Colonic mucosa (tissue), 4 donors: ENCODE results near the gene CTDSP1. TPM values are rescaled to one million over a fixed set of nuclear protein-coding genes. Genes with fewer than 3 reads are reported as not detected.
A peak's percentile ranks its signal among the peaks of the same experiment; 100 is the strongest.

Source experiments
- DNase-seq: peaks from one replicate; pipeline ENCODE4 v3.0.0-alpha.2; 2020
- H3K27ac ChIP-seq: fragments of 200-600 bp; one replicate; pipeline ENCODE4 v1.8.0; 2021
- H3K27me3 ChIP-seq: fragments of 200-600 bp; one replicate; pipeline ENCODE4 v1.8.0; 2021
- H3K36me3 ChIP-seq: fragments of 200-600 bp; one replicate; pipeline ENCODE4 v1.8.0; 2021
- H3K4me1 ChIP-seq: fragments of 200-600 bp; one replicate; pipeline ENCODE4 v1.8.0; 2021; ENCODE audit warnings: mild to moderate bottlenecking
- H3K4me3 ChIP-seq: fragments of 200-600 bp; one replicate; pipeline ENCODE4 v1.8.0; 2021
- H3K9ac ChIP-seq, 2 donors: one replicate each; pipeline ENCODE4 v1.7.0; 2013; ENCODE audit warnings: control low read depth in 2 of 2, low read depth in 2 of 2, low read length in 2 of 2
- H3K9me3 ChIP-seq: fragments of 200-600 bp; one replicate; pipeline ENCODE4 v1.8.0; 2021
- intact Hi-C: fragments of 100-400 bp; cut with DNase I; formaldehyde crosslinking; loops from one replicate; pipeline ENCODE4 v1.14.1; 2022
- total RNA-seq, 2 donors: library from RNA; stranded (reverse); fragmentation: NEBNext Ultra II Directional in 1 of 2; extraction: Animal tissue kit (Norgen Biotek cat#: 25700) in 1 of 2; gene quantifications; one replicate each; pipeline ENCODE4 v1.2.1, GENCODE V29; 2021
- TF ChIP-seq, protein P1 (sequence below): fragments of 200-600 bp; IDR thresholded peaks from one replicate; pipeline ENCODE4 v1.8.0; 2022; ENCODE audit warnings: antibody characterized with exemption, mild to moderate bottlenecking
- donor health status: healthy.
- donor health status: DM: no; HTN: no; CAD: no.
- donor health status: DM: no; HTN: no; CAD: no.

The CTDSP1 gene
- total RNA-seq, 2 donors from 2014 or later, result 137 to 150 TPM

DNA sequence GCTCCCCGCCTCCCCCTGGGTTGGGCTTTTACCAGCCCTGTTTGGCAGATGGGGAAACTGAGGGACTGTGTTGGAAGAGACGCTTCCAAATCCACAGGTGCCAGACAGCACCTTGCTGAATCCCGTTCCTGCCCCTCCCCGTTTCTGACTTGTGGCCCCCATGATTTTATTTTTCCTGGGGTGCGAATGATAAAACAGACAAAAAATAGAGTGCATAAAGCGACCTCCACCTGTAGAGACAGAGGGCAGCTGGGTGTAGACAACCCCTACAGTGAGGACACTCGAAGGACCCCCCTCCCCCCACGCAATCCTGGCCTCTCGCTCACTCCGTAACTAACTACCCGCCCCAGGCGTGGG is 2.2 kb upstream of the CTDSP1 start:
- Histone ChIP-seq H3K9me3 (no peaks in the 10 kb centered on the region), H3K4me1 (peaks cover 13% of the 10 kb centered on the region), H3K27ac (peak overlapping the region; percentile 100), H3K36me3 (peaks cover 4% of the 10 kb centered on the region), H3K9ac (peak overlapping the region; percentile 84 to 88), H3K4me3 (peak overlapping the region; percentile 97), H3K27me3 (no peaks in the 10 kb centered on the region)
- TF ChIP-seq, protein P1, sequence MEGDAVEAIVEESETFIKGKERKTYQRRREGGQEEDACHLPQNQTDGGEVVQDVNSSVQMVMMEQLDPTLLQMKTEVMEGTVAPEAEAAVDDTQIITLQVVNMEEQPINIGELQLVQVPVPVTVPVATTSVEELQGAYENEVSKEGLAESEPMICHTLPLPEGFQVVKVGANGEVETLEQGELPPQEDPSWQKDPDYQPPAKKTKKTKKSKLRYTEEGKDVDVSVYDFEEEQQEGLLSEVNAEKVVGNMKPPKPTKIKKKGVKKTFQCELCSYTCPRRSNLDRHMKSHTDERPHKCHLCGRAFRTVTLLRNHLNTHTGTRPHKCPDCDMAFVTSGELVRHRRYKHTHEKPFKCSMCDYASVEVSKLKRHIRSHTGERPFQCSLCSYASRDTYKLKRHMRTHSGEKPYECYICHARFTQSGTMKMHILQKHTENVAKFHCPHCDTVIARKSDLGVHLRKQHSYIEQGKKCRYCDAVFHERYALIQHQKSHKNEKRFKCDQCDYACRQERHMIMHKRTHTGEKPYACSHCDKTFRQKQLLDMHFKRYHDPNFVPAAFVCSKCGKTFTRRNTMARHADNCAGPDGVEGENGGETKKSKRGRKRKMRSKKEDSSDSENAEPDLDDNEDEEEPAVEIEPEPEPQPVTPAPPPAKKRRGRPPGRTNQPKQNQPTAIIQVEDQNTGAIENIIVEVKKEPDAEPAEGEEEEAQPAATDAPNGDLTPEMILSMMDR, result no peak
- DNase-seq, result peak; percentile 43
- intact Hi-C loops, result no loop called here

DNA sequence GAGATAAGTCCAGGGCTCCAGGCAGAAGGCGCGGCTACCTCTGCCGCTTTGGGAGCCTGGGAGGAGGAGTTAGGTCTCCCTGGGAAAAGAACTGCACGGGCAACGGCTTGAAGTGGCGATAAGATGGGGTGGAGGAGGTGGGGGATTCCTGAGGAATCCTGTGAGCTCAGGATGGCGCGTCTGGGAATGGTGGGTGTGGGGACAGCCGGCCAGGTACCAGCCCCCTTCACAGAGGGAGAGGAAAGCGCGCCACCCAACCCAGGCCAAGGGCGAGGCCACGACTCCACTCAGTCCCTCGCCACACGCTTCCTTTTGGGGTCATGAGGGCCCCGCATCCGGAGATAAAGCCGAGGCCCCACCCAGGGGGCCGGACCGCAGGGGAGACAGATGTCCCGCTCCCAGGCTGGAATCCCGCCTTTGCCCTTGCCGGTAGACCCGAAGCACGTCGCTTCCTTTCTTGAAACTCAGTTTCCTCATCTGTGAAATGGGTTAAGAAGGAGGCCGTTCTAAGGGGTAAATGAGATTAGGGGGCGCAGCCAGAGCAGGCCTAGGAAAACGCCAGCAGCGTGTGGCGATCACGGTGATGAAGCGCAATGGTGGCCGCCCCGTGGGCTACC is 1.7 kb upstream of the CTDSP1 start:
- TF ChIP-seq, protein P1, result no peak

DNA sequence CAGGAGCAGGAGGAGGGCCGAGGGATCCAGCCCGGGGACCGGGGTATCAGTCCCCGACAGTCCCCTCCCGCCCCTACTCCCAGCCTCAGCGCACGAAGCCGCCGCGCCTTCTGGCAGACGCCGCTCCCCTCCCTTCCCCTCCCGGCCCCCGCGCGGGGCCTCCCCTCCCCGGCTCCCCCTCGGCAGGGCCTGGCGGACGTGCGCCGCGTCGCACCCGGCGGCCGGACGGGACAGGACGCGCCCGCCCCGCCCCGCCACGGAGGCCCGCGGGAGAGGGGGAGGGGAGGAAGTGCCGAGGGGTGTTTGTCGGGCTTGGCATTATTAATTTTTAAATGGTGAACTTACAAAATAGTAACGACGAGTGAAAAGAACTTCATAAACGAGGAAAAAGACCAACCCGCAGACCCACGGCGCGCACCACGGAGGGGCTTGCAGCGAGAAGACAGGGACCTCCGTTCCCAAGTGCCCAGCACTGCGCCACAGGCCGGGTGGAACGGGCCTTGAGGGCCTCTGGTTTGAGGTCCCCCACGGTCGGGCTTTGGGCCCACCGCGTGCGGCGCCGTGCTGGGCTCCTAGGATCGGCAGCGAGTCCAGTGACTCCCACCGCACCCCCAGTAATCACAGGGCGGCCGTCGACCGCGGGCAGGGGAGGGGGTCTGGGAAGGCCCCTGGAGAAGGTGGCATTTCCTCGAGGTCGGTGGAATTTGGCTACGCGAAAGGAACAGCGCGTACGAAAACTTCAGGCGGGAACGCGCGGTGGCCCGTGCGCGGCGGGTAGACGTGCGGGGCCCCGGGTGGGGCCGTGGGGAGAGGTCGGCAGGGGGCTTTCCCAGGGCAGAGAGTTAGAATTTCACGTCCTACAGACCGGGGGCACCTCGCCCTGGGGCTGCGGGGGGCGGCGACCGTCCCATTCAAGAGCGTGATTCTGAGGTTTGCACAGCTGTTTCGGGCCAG is 954 bp upstream of the CTDSP1 start:
- peak overlapping the region; percentile 100 for H3K27ac ChIP-seq
- H3K9ac ChIP-seq, result peak overlapping the region; percentile 88 to 96
- H3K4me1 ChIP-seq, result peaks cover 13% of the 10 kb centered on the region
- peak; percentile 85 for DNase-seq
- no peaks in the 10 kb centered on the region for H3K27me3 ChIP-seq
- no peaks in the 10 kb centered on the region for H3K9me3 ChIP-seq
- intact Hi-C loops, result no loop called here
- H3K36me3 ChIP-seq, result peaks cover 4% of the 10 kb centered on the region
- H3K4me3 ChIP-seq, result peak overlapping the region; percentile 97
- TF ChIP-seq, protein P1, result no peak

More for the DNA sequence above, 1.7 kb upstream of the CTDSP1 start:
- DNase-seq, result peak; percentile 87
- intact Hi-C loops, result no loop called here
- Histone ChIP-seq H3K4me3 (peak overlapping the region; percentile 97), H3K9ac (peak overlapping the region; percentile 84 to 88), H3K9me3 (no peaks in the 10 kb centered on the region), H3K36me3 (peaks cover 4% of the 10 kb centered on the region), H3K27ac (peak overlapping the region; percentile 100), H3K4me1 (peaks cover 13% of the 10 kb centered on the region), H3K27me3 (no peaks in the 10 kb centered on the region)

DNA sequence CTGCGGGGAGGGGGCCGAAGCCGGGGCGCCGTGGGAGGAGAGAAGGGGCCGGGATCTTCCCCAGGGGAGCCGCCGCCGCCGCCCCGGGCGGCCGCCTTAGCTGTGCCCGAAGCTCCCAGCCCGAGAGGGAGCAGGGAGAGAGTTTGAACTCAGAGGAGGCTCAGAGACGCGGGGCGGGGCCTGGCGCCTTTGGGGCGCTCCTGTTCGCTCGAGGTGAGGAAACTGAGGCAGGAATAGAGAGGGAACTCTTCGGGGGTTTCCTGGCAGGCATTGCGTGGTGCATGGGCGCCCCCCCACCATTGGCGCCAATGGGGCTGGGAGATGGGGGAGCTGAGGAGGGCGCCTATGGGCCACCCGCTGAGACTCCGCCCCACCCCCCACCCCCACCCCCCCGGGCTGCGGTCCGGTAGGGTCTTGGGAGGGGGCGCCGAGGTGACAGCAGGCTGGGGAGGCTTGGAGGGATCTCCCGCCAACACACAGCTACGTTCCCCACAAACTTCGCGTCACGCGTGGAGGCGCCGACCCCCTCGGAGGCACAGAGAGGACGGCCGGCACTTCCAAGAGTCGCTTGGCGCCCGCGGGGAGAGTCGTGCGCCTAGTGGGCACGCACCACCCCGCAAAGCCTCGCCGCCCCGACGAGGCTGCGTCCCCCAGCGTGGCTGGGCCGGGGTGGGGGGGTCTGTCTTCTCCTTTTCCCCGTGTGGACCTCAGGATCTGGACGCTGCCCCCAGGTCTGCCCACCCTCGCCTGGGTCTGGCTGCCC is 680 bp downstream of the CTDSP1 start:
- Histone ChIP-seq H3K27ac (peak overlapping the region; percentile 100), H3K9me3 (no peaks in the 10 kb centered on the region), H3K36me3 (peaks cover 4% of the 10 kb centered on the region), H3K9ac (peak overlapping the region; percentile 84 to 91), H3K27me3 (no peaks in the 10 kb centered on the region), H3K4me1 (peaks cover 14% of the 10 kb centered on the region), H3K4me3 (peak overlapping the region; percentile 97)
- TF ChIP-seq, protein P1, result no peak
- intact Hi-C loops, result loop anchor here (10.0 kb wide), 1 partner anchor 244 kb away; no protein-coding TSS in a partner anchor
- DNase-seq, result peak; percentile 57
